Cardiac fibroblast (primary cell): Measurements from ENCODE around the gene ROBO2.

Experiments used
- DNase-seq, 2 donors: peaks; one replicate each; pipeline versions ENCODE4 v3.0.0 to v3.0.0-alpha.2; 2010; ENCODE audit warnings: low read depth in 2 of 2
- H3K4me3 ChIP-seq, 2 donors: replicated peaks in 1 of 2; 1 replicate in 1 of 2; 2 replicates in 1 of 2; pipeline ENCODE4 v1.5.1; 2011; ENCODE audit warnings: low read depth in 2 of 2, low read length in 2 of 2, mild to moderate bottlenecking in 2 of 2, moderate library complexity in 1 of 2
- TF ChIP-seq, protein P1 (sequence below): IDR thresholded peaks from one replicate; pipeline ENCODE4 v1.5.1; 2011; ENCODE audit warnings: low read depth, mild to moderate bottlenecking, low read length, inconsistent platforms

The ROBO2 gene

GRCh38 chr3:77204788-77205187 lies 164.9 kb downstream of the ROBO2 start:
- TF ChIP-seq, protein P1, sequence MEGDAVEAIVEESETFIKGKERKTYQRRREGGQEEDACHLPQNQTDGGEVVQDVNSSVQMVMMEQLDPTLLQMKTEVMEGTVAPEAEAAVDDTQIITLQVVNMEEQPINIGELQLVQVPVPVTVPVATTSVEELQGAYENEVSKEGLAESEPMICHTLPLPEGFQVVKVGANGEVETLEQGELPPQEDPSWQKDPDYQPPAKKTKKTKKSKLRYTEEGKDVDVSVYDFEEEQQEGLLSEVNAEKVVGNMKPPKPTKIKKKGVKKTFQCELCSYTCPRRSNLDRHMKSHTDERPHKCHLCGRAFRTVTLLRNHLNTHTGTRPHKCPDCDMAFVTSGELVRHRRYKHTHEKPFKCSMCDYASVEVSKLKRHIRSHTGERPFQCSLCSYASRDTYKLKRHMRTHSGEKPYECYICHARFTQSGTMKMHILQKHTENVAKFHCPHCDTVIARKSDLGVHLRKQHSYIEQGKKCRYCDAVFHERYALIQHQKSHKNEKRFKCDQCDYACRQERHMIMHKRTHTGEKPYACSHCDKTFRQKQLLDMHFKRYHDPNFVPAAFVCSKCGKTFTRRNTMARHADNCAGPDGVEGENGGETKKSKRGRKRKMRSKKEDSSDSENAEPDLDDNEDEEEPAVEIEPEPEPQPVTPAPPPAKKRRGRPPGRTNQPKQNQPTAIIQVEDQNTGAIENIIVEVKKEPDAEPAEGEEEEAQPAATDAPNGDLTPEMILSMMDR, result no peak
- no peak for DNase-seq
- no peak overlapping the region for H3K4me3 ChIP-seq

DNA sequence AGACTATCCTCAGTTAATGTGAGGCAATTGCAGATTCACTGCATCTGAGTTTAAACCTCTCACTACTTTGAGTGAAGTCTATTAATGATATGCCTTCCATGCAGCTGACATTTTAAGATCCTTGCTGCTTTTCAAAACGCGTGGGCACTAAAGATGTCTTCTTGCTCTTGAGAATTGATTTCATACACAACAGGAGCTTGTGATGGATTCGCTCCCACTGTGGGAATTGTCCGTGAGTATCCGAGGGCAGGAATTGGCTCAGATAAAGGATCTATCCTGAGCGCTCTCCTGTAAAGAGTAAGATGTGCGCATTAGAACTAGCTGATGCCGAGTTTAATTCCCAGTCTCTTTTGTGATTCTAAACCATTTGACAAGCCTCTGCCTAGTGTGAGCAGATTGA lies 167.9 kb downstream of the ROBO2 start:
- TF ChIP-seq, protein P1, result no peak
- no peak overlapping the region for H3K4me3 ChIP-seq
- no peak for DNase-seq

GRCh38 chr3:77222701-77223100 lies 182.8 kb downstream of the ROBO2 start:
- no peak overlapping the region for H3K4me3 ChIP-seq
- no peak for DNase-seq
- TF ChIP-seq, protein P1, result no peak

GRCh38 chr3:77227567-77227966 lies 187.7 kb downstream of the ROBO2 start:
- TF ChIP-seq, protein P1, result no peak
- DNase-seq, result no peak
- no peak overlapping the region for H3K4me3 ChIP-seq

GRCh38 chr3:77232557-77232956 lies 192.7 kb downstream of the ROBO2 start:
- no peak for DNase-seq
- TF ChIP-seq, protein P1, result no peak

GRCh38 chr3:77234004-77234403 lies 194.1 kb downstream of the ROBO2 start:
- no peak overlapping the region for H3K4me3 ChIP-seq
- DNase-seq, result no peak
- TF ChIP-seq, protein P1, result no peak

More at GRCh38 chr3:77232557-77232956, 192.7 kb downstream of the ROBO2 start:
- no peak overlapping the region for H3K4me3 ChIP-seq

DNA sequence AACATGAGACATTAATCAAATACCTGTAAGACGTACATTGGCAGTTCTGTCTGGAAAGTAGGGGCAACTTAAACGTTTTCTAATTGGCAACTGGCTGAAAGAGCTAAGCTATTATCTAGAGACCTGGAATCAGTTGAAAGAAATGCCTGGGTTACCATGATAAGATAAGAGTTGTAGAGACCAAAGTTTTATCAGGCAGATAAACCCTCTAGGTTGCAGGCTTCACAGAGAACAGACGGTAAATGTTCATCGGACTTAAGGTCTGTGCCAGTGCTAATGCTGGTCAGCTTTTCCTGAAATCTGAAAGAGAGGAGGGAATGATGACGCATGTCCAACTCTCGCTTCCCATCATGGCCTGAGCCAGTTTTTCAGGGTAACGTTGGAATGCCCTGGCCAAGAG lies 196.2 kb downstream of the ROBO2 start:
- DNase-seq, result no peak
- no peak overlapping the region for H3K4me3 ChIP-seq
- TF ChIP-seq, protein P1, result no peak
